Suppressor macrophage treated with lipopolysaccharide for 4 hours (primary cell): ENCODE results near the gene MLF2.
A peak's percentile ranks its signal among the peaks of the same experiment; 100 is the strongest.
"Not testable (repeated sequence)": the region's sequence is repeated elsewhere in the genome, so short reads cannot be mapped to it uniquely, and the experiment has no call there.

ENCODE experiments used
- DNase-seq: peaks from one replicate; pipeline ENCODE4 v3.0.0-alpha.2; 2020

The MLF2 gene

GRCh38 chr12:6725350-6725749 lies 27.6 kb downstream of the MLF2 start:
- DNase-seq, result no peak

- DNase-seq, result peak; percentile 53
These were observed 28.5 kb downstream of the MLF2 start for GRCh38 chr12:6724409-6724797.

- DNase-seq, result peak; percentile 98
These were observed 29.1 kb downstream of the MLF2 start, which contains the start of gene COPS7A for GRCh38 chr12:6723607-6724408. COPS7A (plus strand) TSS chr12:6724046; CDS start chr12:6724657, 611 bp downstream.

- DNase-seq, result no peak
These were observed 30.1 kb downstream of the MLF2 start for GRCh38 chr12:6722863-6723262.

DNA sequence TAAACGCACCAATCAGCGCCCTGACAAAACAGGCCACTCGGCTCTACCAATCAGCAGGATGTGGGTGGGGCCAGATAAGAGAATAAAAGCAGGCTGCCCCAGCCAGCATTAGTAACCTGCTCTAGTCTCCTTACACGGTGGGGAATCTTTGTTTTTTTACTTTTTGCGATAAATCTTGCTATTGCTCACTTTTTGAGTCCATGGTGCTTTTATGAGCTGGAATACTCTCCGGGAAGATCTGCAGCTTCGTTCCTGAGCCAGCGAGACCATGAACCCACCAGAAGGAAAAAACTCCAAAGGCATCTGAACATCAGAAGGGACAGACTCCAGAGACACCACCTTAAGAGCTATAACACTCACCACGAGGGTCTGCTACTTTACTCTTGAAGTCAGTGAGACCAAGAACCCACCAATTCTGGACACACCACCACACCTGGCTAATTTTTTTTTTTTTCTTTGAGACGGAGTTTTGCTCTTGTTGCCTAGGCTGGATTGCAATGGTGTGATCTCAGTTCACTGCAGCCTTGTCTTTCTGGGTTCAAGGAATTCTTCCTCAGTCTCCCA lies 36.0 kb downstream of the MLF2 start:
- no peak for DNase-seq

- not testable (repeated sequence) for DNase-seq
These were observed 36.7 kb downstream of the MLF2 start for GRCh38 chr12:6716031-6716873.

GRCh38 chr12:6708960-6709394 lies 44.0 kb downstream of the MLF2 start:
- no peak for DNase-seq

DNA sequence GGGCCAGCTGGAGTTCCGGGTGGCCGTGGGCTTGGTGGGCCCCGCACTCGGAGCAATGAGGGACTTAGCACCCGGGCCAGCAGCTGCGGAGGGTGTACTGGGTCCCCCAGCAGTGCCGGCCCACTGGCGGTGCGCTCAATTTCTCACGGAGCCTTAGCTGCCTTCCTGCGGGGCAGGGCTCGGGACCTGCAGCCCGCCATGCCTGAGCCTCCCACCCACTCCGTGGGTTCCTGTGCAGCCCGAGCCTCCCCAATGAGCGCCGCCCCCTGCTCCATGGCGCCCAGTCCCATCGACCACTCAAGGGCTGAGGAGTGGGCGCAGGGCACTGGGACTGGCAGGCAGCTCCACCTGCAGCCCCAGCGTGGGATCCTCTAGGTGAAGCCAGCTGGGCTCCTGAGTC lies 44.6 kb downstream of the MLF2 start:
- not testable (repeated sequence) for DNase-seq

DNA sequence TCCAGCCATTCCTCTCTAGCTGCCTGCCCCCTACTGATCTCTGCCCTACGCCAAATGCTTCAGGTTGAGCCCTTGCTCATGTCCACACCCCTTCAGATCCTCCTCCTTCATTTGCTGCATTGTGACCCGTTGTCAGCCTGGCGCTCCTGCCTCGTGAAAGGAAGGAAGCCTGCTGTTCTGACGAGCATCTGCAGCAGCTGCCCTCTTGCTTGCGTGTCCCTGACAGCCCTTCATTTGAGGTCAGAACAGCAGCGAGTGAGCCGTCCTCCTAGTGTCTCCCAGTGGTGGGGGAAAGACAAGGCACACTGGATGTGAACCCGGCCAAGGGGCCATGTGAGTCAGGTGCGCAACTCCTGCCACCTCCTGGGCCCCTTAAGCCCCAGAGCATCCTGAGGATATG lies 49.3 kb downstream of the MLF2 start:
- no peak for DNase-seq

DNA sequence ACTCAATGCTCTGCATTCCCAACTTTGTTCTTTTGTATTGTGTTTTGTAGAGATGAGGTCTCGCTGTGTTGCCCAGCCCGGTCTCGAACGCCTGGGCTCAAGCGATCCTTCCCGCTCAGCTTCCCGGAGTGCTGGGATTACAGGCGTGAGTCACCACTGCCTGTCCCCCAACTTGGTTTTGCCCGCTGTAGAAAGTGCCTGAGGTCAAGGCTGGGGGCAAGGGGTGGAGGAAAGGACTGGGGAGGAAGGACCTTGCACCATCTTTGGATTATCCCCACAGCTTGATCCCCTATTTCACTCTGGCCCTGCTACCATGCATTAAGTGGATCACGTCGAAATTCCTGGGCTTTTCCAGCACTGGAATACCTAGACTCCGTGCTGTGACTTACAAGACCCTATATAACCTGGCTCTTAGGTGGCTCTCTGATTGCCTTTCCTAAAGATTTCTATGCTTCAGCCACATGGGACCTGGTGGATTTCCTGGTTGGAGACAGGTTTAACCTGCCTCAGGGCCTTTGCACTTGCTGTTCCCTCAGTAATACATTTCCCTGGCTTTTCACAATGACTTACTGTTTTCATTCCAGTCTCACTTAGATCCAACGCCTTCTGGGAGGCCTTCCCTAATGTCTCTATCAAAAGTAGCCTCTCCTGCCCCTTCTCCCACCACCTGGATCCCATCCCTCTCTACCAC lies 51.7 kb downstream of the MLF2 start:
- no peak for DNase-seq

GRCh38 chr12:6700646-6701051 lies 52.3 kb downstream of the MLF2 start, which contains the start of gene PIANP:
PIANP (minus strand) TSS chr12:6700815; CDS start chr12:6698061, 2,754 bp downstream.
- no peak for DNase-seq

- no peak for DNase-seq
These were observed 52.8 kb downstream of the MLF2 start for GRCh38 chr12:6699989-6700645.

DNA sequence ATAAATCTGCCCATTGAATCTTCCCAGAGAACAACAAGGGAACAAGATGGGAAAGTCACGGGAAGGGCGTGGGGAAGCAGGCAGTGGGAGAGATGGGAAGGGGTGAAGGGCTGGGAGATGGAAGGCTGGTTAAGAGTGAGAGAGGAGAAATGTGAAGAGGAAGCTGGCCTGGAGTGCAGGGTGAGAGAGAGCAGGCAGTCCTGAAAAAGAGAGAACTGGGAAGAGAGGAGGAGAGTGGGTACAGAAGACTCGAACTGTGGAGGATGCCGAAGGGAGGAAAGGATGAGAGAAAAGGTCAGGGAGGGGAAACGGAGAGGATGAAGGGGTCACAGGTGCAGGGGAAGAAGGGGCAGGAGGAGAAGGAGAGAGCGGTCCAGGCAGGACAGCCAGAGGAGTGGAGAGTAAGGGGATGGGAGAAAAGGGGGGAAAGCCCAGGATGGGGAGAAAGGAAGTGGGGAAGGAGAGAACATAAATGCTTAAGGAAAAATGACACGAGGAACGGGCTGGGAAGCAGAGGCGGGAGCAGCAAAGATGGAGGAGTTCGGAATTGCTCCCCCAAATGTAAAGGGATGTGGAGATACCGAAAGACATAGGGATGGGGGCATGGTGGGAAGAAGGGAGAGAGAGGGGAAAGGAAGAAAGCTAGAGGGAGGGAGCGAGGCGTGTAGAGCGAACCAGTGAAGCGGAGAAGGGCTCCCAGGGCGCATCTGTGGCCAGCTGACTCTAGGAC lies 53.5 kb downstream of the MLF2 start:
- no peak for DNase-seq

- DNase-seq, result no peak
These were observed 54.4 kb downstream of the MLF2 start for GRCh38 chr12:6698352-6699046.
